Mesendoderm (in vitro differentiated cells): ENCODE data around the gene AMFR.

Experiments used
- DNase-seq: peaks from one replicate; pipeline ENCODE4 v3.0.0; 2013
- H2AK5ac ChIP-seq: 2 replicates; pipeline ENCODE4 v1.6.1; 2013; ENCODE audit warnings: low read length, inconsistent platforms
- H2BK120ac ChIP-seq: 2 replicates; pipeline ENCODE4 v1.6.1; 2013; ENCODE audit warnings: low read depth, mild to moderate bottlenecking, low read length, moderate library complexity, mixed read lengths
- H2BK15ac ChIP-seq: replicated peaks from 2 replicates; pipeline ENCODE4 v1.6.1; 2013; ENCODE audit warnings: low read depth, mild to moderate bottlenecking, moderate library complexity
- H2BK5ac ChIP-seq: 2 replicates; pipeline ENCODE4 v1.6.1; 2013; ENCODE audit warnings: low read length, inconsistent platforms
- H3K18ac ChIP-seq: 2 replicates; pipeline ENCODE4 v1.6.1; 2013; ENCODE audit warnings: mild to moderate bottlenecking, low read length, mixed read lengths
- H3K23ac ChIP-seq: one replicate; pipeline ENCODE4 v1.6.1; 2013; ENCODE audit warnings: low read length
- H3K27ac ChIP-seq: 2 replicates; pipeline ENCODE4 v1.5.1; 2013; ENCODE audit warnings: low read depth, mild to moderate bottlenecking, inconsistent platforms, low read length, moderate library complexity
- H3K27me3 ChIP-seq: 2 replicates; pipeline ENCODE4 v1.6.1; 2013; ENCODE audit warnings: low read length, control low read depth, mild to moderate bottlenecking, inconsistent platforms; ENCODE audit not compliant: insufficient read depth, poor library complexity
- H3K36me3 ChIP-seq: 2 replicates; pipeline ENCODE4 v1.6.1; 2013; ENCODE audit warnings: low read length, inconsistent platforms; ENCODE audit not compliant: control insufficient read depth, insufficient read depth
- H3K4ac ChIP-seq: one replicate; pipeline ENCODE4 v1.6.1; 2013; ENCODE audit warnings: low read depth, mild to moderate bottlenecking, low read length, moderate library complexity
- H3K4me1 ChIP-seq: 2 replicates; pipeline ENCODE4 v1.6.1; 2013; ENCODE audit warnings: low read depth, low read length, inconsistent platforms; ENCODE audit not compliant: control insufficient read depth
- H3K4me2 ChIP-seq: 2 replicates; pipeline ENCODE4 v1.6.1; 2013; ENCODE audit warnings: low read length
- H3K4me3 ChIP-seq: 2 replicates; pipeline ENCODE4 v1.5.1; 2013; ENCODE audit warnings: mild to moderate bottlenecking, low read length
- H3K56ac ChIP-seq: one replicate; pipeline ENCODE4 v1.6.1; 2013; ENCODE audit warnings: low read length
- H3K79me1 ChIP-seq: 2 replicates; pipeline ENCODE4 v1.6.1; 2013; ENCODE audit warnings: low read length, inconsistent platforms
- H3K79me2 ChIP-seq: 2 replicates; pipeline ENCODE4 v1.6.1; 2013; ENCODE audit warnings: mild to moderate bottlenecking, low read length; ENCODE audit not compliant: control insufficient read depth, insufficient read depth
- H3K9ac ChIP-seq: 2 replicates; pipeline ENCODE4 v1.6.1; 2013; ENCODE audit warnings: low read length, inconsistent platforms
- H4K5ac ChIP-seq: one replicate; pipeline ENCODE4 v1.6.1; 2013; ENCODE audit warnings: low read length
- H4K8ac ChIP-seq: one replicate; pipeline ENCODE4 v1.6.1; 2013; ENCODE audit warnings: low read depth, mild to moderate bottlenecking, control low read depth, low read length, moderate library complexity
- WGBS: extraction: QIAGEN DNeasy Blood & Tissue Kit; methylation state at CpG from one replicate; pipeline ENCODE4 v1.1.7; 2013; ENCODE audit warnings: low lambda C conversion rate, missing lambda C conversion rate; ENCODE audit not compliant: insufficient coverage; ENCODE audit errors: extremely low coverage; 5-methylcytosine and 5-hydroxymethylcytosine counted together

AMFR gene

GRCh38 chr16:56317998-56318826 lies 107.1 kb downstream of the AMFR start:
- H2AK5ac ChIP-seq: no peak overlapping the region
- peak; percentile 80 for DNase-seq
- no peak overlapping the region for H2BK120ac ChIP-seq
- H3K27me3 ChIP-seq: no peaks in the 10 kb centered on the region
- no peak overlapping the region for H3K4ac ChIP-seq
- no peak overlapping the region for H4K5ac ChIP-seq
- H4K8ac ChIP-seq: no peak overlapping the region
- no peaks in the 10 kb centered on the region for H3K36me3 ChIP-seq
- no peak overlapping the region for H2BK5ac ChIP-seq
- H3K4me1 ChIP-seq: no peaks in the 10 kb centered on the region
- H3K79me2 ChIP-seq: no peaks in the 10 kb centered on the region
- H3K56ac ChIP-seq: peak overlapping the region; percentile 81
- peak overlapping the region; percentile 66 for H3K4me2 ChIP-seq
- no peak overlapping the region for H3K23ac ChIP-seq
- H3K9ac ChIP-seq: peak overlapping the region; percentile 66
- no peak overlapping the region for H3K27ac ChIP-seq
- no peak overlapping the region for H3K4me3 ChIP-seq
- no peak overlapping the region for H2BK15ac ChIP-seq
- peak overlapping the region; percentile 18 for H3K18ac ChIP-seq
- WGBS: no CpG with 5 or more reads among the region's 28 CpGs
- H3K79me1 ChIP-seq: no peaks in the 10 kb centered on the region

- H3K27ac ChIP-seq: no peak overlapping the region
- H3K4ac ChIP-seq: no peak overlapping the region
- H3K79me2 ChIP-seq: no peaks in the 10 kb centered on the region
- WGBS: no CpG with 5 or more reads among the region's 7 CpGs
- H3K56ac ChIP-seq: no peak overlapping the region
- H3K4me3 ChIP-seq: no peak overlapping the region
- no peaks in the 10 kb centered on the region for H3K36me3 ChIP-seq
- H2BK120ac ChIP-seq: no peak overlapping the region
- no peak overlapping the region for H3K23ac ChIP-seq
- no peaks in the 10 kb centered on the region for H3K27me3 ChIP-seq
- H3K4me2 ChIP-seq: no peak overlapping the region
- H3K9ac ChIP-seq: no peak overlapping the region
- DNase-seq: peak; percentile 11
- H3K79me1 ChIP-seq: no peaks in the 10 kb centered on the region
- no peak overlapping the region for H2AK5ac ChIP-seq
- H2BK15ac ChIP-seq: no peak overlapping the region
- no peak overlapping the region for H4K5ac ChIP-seq
- no peaks in the 10 kb centered on the region for H3K4me1 ChIP-seq
- no peak overlapping the region for H2BK5ac ChIP-seq
- no peak overlapping the region for H3K18ac ChIP-seq
- no peak overlapping the region for H4K8ac ChIP-seq
Measured at GRCh38 chr16:56316545-56316944, 108.8 kb downstream of the AMFR start.

- no peak overlapping the region for H3K23ac ChIP-seq
- no peak overlapping the region for H3K4me2 ChIP-seq
- no peak overlapping the region for H2BK5ac ChIP-seq
- no peaks in the 10 kb centered on the region for H3K79me2 ChIP-seq
- no peak overlapping the region for H2BK120ac ChIP-seq
- no peaks in the 10 kb centered on the region for H3K27me3 ChIP-seq
- no peaks in the 10 kb centered on the region for H3K4me1 ChIP-seq
- no peak overlapping the region for H2AK5ac ChIP-seq
- no peak overlapping the region for H3K18ac ChIP-seq
- no peaks in the 10 kb centered on the region for H3K79me1 ChIP-seq
- H3K56ac ChIP-seq: no peak overlapping the region
- no peak overlapping the region for H4K8ac ChIP-seq
- no peaks in the 10 kb centered on the region for H3K36me3 ChIP-seq
- H3K27ac ChIP-seq: no peak overlapping the region
- H3K4ac ChIP-seq: no peak overlapping the region
- no peak overlapping the region for H3K4me3 ChIP-seq
- H4K5ac ChIP-seq: no peak overlapping the region
- H3K9ac ChIP-seq: no peak overlapping the region
- no peak overlapping the region for H2BK15ac ChIP-seq
- no CpG with 5 or more reads among the region's 7 CpGs for WGBS
- no peak for DNase-seq
Measured at GRCh38 chr16:56315955-56316354, 109.4 kb downstream of the AMFR start.

GRCh38 chr16:56314244-56314850 lies 111.0 kb downstream of the AMFR start:
- DNase-seq: no peak

GRCh38 chr16:56312556-56312955 lies 112.8 kb downstream of the AMFR start:
- no peak overlapping the region for H3K4ac ChIP-seq
- H2BK5ac ChIP-seq: no peak overlapping the region

More at GRCh38 chr16:56314244-56314850, 111.0 kb downstream of the AMFR start:
- Histone ChIP-seq H3K79me1 (no peaks in the 10 kb centered on the region), H2BK120ac (no peak overlapping the region), H2BK15ac (no peak overlapping the region), H3K4me3 (no peak overlapping the region), H2BK5ac (no peak overlapping the region), H3K36me3 (no peaks in the 10 kb centered on the region), H3K9ac (no peak overlapping the region), H3K23ac (no peak overlapping the region), H3K27me3 (no peaks in the 10 kb centered on the region), H3K79me2 (no peaks in the 10 kb centered on the region), H3K56ac (no peak overlapping the region), H3K4ac (no peak overlapping the region), H3K18ac (no peak overlapping the region), H2AK5ac (no peak overlapping the region), H3K27ac (no peak overlapping the region), H4K5ac (no peak overlapping the region), H4K8ac (no peak overlapping the region), H3K4me2 (no peak overlapping the region), H3K4me1 (no peaks in the 10 kb centered on the region)
- no CpG with 5 or more reads among the region's 18 CpGs for WGBS

More at GRCh38 chr16:56312556-56312955, 112.8 kb downstream of the AMFR start:
- Histone ChIP-seq H3K27ac (no peak overlapping the region), H3K56ac (no peak overlapping the region), H3K9ac (no peak overlapping the region), H2AK5ac (no peak overlapping the region), H2BK15ac (no peak overlapping the region), H3K4me3 (no peak overlapping the region), H3K79me2 (no peaks in the 10 kb centered on the region), H3K18ac (no peak overlapping the region), H3K4me2 (no peak overlapping the region), H3K79me1 (no peaks in the 10 kb centered on the region), H4K8ac (no peak overlapping the region), H3K4me1 (no peaks in the 10 kb centered on the region), H3K27me3 (no peaks in the 10 kb centered on the region), H3K23ac (no peak overlapping the region), H4K5ac (no peak overlapping the region), H3K36me3 (no peaks in the 10 kb centered on the region), H2BK120ac (no peak overlapping the region)
- WGBS: no CpG with 5 or more reads among the region's 7 CpGs
- DNase-seq: no peak
